Tibial artery (tissue), 4 donors: ENCODE measurements around the gene SLC7A14.
A peak's percentile ranks its signal among the peaks of the same experiment; 100 is the strongest.

Experiments used
- DNase-seq, 2 donors: peaks; one replicate each; pipeline ENCODE4 v3.0.0-alpha.2; 2019
- H3K27ac ChIP-seq, 2 donors: fragments of 200-600 bp; sonication (generic) in 1 of 2; 1 replicate in 1 of 2; 2 replicates in 1 of 2; pipeline ENCODE4 v1.5.1; 2018 to 2019; ENCODE audit warnings: mild to moderate bottlenecking in 1 of 2
- H3K27me3 ChIP-seq, 2 donors: fragments of 200-600 bp; sonication (generic) in 1 of 2; one replicate each; pipeline versions ENCODE4 v1.5.1 to v1.6.0; 2016 to 2019
- H3K36me3 ChIP-seq, 3 donors: fragments of 200-600 bp; sonication (generic) in 2 of 3; one replicate each; pipeline ENCODE4 v1.5.1; 2016 to 2019; ENCODE audit warnings: mild to moderate bottlenecking in 2 of 3
- H3K4me1 ChIP-seq, 4 donors: fragments of 200-600 bp; sonication (generic) in 2 of 4; 1 replicate in 3 of 4; 2 replicates in 1 of 4; pipeline ENCODE4 v1.5.1; 2016 to 2019
- H3K4me3 ChIP-seq, 2 donors: fragments of 200-600 bp; sonication (generic) in 1 of 2; 1 replicate in 1 of 2; 2 replicates in 1 of 2; pipeline ENCODE4 v1.5.1; 2018 to 2019; ENCODE audit warnings: mild to moderate bottlenecking in 2 of 2
- H3K9me3 ChIP-seq, 3 donors: fragments of 200-600 bp; sonication (generic) in 1 of 3; one replicate each; pipeline ENCODE4 v1.5.1; 2016 to 2019
- intact Hi-C: fragments of 100-400 bp; cut with DNase I; formaldehyde crosslinking; loops from one replicate; pipeline ENCODE4 v1.15.0; 2023; ENCODE audit warnings: low total_unique reads
- TF ChIP-seq, protein P1 (sequence below), 2 experiments: fragments of 200-600 bp in 1 of 2; fragments of 450-650 bp in 1 of 2; IDR thresholded peaks; one replicate each; pipeline ENCODE4 v1.5.1; 2017 to 2019; ENCODE audit warnings: antibody characterized with exemption in 2 of 2, mild to moderate bottlenecking in 1 of 2, moderate library complexity in 1 of 2

SLC7A14 gene

DNA sequence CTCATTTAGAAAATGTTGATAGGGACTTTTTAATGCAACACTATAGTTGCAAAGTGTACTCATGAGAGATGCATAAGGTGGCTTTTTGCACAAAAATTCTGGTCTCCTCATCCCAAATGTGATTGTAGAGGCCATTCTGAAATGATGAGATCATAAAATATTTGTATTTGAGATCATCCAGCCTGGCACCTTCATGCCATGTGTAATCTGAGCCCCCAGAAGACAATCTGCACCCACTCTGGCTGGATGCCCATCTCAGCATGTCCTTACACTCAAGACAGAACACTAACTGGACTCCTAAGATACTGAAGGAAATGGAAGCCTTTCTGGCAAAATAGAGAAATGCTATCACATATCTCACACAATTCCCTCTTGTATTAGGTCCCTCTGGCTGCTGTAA lies 49.2 kb downstream of the SLC7A14 start:
- Histone ChIP-seq H3K9me3 (no peaks in the 10 kb centered on the region), H3K27ac (no peak overlapping the region), H3K4me1 (no peaks in the 10 kb centered on the region), H3K27me3 (no peaks in the 10 kb centered on the region), H3K4me3 (no peak overlapping the region), H3K36me3 (no peaks in the 10 kb centered on the region)
- intact Hi-C loops = no loop called here
- DNase-seq = no peak
- TF ChIP-seq, protein P1, sequence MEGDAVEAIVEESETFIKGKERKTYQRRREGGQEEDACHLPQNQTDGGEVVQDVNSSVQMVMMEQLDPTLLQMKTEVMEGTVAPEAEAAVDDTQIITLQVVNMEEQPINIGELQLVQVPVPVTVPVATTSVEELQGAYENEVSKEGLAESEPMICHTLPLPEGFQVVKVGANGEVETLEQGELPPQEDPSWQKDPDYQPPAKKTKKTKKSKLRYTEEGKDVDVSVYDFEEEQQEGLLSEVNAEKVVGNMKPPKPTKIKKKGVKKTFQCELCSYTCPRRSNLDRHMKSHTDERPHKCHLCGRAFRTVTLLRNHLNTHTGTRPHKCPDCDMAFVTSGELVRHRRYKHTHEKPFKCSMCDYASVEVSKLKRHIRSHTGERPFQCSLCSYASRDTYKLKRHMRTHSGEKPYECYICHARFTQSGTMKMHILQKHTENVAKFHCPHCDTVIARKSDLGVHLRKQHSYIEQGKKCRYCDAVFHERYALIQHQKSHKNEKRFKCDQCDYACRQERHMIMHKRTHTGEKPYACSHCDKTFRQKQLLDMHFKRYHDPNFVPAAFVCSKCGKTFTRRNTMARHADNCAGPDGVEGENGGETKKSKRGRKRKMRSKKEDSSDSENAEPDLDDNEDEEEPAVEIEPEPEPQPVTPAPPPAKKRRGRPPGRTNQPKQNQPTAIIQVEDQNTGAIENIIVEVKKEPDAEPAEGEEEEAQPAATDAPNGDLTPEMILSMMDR (IDR thresholded peaks at IDR 0.05) = no peak

DNA sequence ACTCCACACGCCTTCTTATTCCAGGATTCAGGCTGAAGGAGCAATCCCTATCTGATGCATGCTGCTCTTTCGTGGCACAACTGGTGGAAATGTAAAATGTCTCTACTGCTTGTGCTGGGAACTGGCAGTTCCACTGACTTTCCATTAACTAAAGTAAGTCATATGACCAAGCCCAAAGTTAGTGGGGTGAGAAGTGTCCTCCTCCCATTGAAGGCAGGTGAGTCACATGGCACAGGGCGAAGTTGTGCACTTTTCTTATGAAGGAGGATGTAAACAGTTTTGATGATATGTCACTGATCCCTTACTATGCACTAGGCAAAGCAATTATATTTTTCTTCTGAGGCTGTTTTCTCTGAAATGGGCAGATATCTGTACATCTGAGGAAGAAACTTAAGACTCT lies 51.6 kb downstream of the SLC7A14 start:
- H3K27ac ChIP-seq = no peak overlapping the region
- TF ChIP-seq, protein P1 (IDR thresholded peaks at IDR 0.05) = no peak
- no peaks in the 10 kb centered on the region for H3K9me3 ChIP-seq
- H3K36me3 ChIP-seq = no peaks in the 10 kb centered on the region
- intact Hi-C loops = no loop called here
- no peak for DNase-seq
- H3K27me3 ChIP-seq = no peaks in the 10 kb centered on the region
- no peaks in the 10 kb centered on the region for H3K4me1 ChIP-seq
- H3K4me3 ChIP-seq = no peak overlapping the region

DNA sequence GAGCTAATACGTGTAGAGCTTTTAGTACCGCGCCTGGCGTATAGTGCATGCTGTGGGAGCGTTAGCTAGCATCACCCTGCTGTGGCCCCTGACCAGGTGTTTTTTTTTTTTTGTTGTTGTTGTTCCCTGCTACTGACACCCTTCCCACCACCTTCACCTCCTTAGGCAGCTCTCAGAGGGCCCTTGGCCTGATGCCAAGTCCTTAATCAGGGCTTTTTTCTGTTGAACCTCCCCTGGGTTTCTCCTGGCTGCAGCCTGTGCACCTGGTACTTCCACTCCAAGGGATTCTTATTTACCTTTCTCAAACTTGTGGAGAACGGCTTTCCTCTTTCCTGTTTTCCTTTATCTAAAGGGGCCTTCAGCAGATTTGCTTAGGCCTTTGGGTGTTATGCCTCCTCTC lies 53.3 kb downstream of the SLC7A14 start:
- TF ChIP-seq, protein P1 (IDR thresholded peaks at IDR 0.05) = no peak
- Histone ChIP-seq H3K36me3 (no peaks in the 10 kb centered on the region), H3K27ac (no peak overlapping the region), H3K27me3 (no peaks in the 10 kb centered on the region), H3K9me3 (no peaks in the 10 kb centered on the region), H3K4me1 (no peaks in the 10 kb centered on the region), H3K4me3 (no peak overlapping the region)
- no peak for DNase-seq
- intact Hi-C loops = no loop called here

DNA sequence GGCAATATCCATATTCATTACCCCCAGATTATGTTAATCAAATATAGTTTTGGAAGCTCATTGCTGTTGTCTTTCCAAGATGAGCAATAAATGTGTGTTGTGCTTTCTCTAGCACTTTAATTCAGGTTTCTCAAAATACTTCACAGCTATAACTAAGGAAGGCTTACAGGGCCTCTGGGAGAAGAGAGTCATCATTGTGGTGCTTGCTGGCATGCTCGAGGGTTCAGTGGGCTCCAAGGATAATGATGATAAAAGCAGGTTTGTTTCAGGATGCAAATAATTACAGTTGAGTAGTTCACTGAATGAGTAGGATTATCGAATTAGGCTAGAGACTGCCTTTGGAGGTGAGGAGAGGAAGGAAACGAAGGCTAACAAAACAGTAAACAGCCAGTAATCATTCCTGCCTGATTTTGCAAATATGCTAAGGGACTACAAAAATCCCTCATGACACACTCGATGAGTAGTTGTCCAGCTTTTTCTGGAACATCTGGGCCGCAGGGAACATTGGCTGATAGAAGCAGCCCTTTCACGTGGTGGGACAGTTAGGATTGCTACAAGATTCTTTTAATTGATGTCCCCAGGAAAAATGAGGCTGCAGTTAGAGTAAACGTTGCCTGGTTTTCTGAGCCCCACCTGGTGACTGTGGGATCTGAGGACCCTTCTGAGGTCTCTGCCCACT lies 54.1 kb downstream of the SLC7A14 start:
- peak in 1 of 2 donors; percentile 65 for DNase-seq
- Histone ChIP-seq H3K4me1 (no peaks in the 10 kb centered on the region), H3K27me3 (no peaks in the 10 kb centered on the region), H3K36me3 (no peaks in the 10 kb centered on the region), H3K4me3 (no peak overlapping the region), H3K9me3 (no peaks in the 10 kb centered on the region), H3K27ac (no peak overlapping the region)
- intact Hi-C loops = no loop called here
- TF ChIP-seq, protein P1 (IDR thresholded peaks at IDR 0.05) = no peak

DNA sequence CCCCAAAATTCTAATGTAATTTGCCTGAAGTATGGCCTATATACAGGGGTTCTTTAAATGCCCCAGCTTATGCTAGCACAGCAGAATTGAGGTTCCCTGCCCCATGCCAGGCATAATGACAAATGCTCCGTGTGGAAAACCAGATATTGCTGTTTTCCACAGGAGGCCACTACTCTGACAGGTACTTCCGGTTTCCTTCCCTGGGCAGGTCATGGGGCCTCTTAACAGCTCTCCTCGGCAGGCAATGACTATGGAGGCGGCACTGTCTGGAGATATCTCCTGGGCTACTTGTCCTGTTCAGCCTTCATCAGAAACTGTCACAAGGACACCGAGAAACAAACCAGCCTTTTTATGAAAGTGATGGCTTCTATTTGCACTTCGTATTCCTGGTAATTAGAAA lies 54.8 kb downstream of the SLC7A14 start:
- no peaks in the 10 kb centered on the region for H3K9me3 ChIP-seq
- intact Hi-C loops = no loop called here
- no peak for DNase-seq
- no peak overlapping the region for H3K4me3 ChIP-seq
- H3K36me3 ChIP-seq = no peaks in the 10 kb centered on the region
- TF ChIP-seq, protein P1 (IDR thresholded peaks at IDR 0.05) = no peak
- H3K4me1 ChIP-seq = no peaks in the 10 kb centered on the region
- H3K27ac ChIP-seq = no peak overlapping the region
- H3K27me3 ChIP-seq = no peaks in the 10 kb centered on the region

DNA sequence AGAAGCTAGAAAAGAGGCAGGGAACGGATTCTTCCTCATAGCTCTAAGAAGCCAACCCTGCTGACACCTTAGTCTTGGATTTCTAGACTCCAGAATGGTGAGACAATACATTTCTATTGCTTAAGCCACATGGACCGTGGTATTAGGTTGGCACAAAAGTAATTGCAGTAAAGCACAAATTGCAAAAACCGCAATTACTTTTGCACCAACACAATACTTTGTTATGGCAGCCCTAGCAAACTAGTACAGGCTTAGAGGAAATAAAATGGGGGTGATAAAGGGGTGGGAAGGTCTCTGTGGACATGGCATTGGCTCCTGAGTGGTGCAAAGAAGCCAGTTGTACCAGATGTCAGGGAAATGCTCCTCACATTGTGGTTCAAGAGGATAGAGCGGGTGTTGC lies 56.0 kb downstream of the SLC7A14 start:
- no peaks in the 10 kb centered on the region for H3K9me3 ChIP-seq
- no peaks in the 10 kb centered on the region for H3K4me1 ChIP-seq
- no peaks in the 10 kb centered on the region for H3K36me3 ChIP-seq
- no peaks in the 10 kb centered on the region for H3K27me3 ChIP-seq
- TF ChIP-seq, protein P1 (IDR thresholded peaks at IDR 0.05) = no peak
- intact Hi-C loops = no loop called here
- H3K27ac ChIP-seq = no peak overlapping the region
- DNase-seq = no peak
- no peak overlapping the region for H3K4me3 ChIP-seq
